Germinal center (tissue), 1 donor: ENCODE results near the gene NRL.

Experiments used
- DNase-seq: peaks from one replicate; pipeline ENCODE4 v3.0.0; 2012; ENCODE audit warnings: mixed read lengths, low spot score

NRL gene

GRCh38 chr14:24098927-24099813 is 15.6 kb downstream of the NRL start:
- DNase-seq: no peak

DNA sequence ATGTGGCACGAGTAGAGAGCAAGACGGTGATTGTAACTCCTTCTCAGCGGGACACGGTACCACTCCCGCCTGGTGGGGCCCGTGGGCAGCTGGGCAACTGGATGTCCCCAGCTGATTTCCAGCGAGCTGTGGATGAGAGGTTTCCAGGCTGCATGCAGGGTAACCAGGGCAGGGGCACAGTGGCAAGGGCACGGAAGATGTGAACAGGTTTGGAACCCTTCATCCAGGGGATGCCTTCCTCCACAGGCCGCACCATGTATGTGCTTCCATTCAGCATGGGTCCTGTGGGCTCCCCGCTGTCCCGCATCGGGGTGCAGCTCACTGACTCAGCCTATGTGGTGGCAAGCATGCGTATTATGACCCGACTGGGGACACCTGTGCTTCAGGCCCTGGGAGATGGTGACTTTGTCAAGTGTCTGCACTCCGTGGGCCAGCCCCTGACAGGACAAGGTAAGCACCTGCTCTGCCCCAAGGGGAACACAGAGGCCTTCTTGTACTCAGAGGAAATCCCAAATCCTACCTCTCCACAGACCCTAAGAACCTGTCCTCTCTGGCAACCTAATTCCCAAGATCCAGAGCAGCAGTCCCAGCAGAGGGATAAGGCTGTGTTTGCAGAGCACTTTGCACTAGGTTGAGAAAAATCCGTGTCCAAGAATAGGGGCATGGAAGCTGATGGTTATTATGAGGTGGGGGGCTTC is 16.4 kb downstream of the NRL start:
- no peak for DNase-seq

DNA sequence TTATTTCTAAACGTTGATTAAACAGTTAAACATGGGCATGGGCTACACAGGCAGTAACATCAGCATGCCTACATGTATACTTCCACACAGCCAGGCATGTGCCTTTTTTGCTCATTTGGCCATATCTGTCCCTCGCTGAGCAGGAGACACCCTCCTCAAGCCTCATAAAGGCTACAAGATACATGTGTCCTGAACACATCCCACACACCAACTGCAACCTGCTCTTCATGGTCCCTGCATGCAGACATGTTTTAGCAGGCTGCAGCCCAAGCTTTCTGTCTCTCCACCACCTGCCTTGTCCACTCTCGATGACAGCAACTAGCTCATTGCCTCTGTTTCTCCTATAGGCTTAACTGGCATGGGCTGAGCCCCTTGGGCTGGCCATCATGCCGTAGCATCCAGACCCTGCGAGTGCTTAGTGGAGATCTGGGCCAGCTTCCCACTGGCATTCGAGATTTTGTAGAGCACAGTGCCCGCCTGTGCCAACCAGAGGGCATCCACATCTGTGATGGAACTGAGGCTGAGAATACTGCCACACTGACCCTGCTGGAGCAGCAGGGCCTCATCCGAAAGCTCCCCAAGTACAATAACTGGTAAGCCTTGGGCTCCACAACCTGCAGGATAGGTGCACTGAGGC is 18.1 kb downstream of the NRL start:
- DNase-seq: no peak

- DNase-seq: peak; percentile 63
These were observed 19.3 kb downstream of the NRL start for GRCh38 chr14:24095271-24096068.

DNA sequence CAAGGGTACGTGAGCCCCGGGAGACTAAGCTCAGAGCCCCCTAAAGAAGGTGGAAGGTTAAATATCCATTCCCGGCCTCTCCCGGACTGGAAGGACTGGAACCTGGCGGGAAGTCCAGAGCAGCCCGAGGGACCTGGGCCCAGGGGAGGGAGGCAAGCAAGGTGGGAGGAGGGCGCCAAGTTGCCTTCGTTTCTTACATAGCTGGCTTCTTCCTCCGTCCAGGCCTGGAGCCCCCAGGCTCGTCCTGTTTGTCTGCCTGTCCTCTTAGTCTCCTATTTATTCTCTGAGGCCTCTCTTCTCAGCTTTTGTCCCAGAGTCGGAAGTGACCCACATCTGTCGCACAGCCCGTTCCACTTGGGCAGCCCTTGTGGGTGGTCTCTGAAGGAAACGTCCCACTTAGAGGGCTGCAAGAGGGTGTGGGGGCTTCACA is 19.9 kb downstream of the NRL start:
- no peak for DNase-seq

- DNase-seq: peak; percentile 86
These were observed 20.6 kb downstream of the NRL start, which contains the start of gene PCK2 for GRCh38 chr14:24093901-24094840. TSS of gene PCK2 (plus strand) at chr14:24094311. CDS start at chr14:24094406, 95 bp downstream.

- DNase-seq: no peak
These were observed 21.4 kb downstream of the NRL start for GRCh38 chr14:24093207-24093900.

- no peak for DNase-seq
These were observed 22.1 kb downstream of the NRL start for GRCh38 chr14:24092505-24093206.

DNA sequence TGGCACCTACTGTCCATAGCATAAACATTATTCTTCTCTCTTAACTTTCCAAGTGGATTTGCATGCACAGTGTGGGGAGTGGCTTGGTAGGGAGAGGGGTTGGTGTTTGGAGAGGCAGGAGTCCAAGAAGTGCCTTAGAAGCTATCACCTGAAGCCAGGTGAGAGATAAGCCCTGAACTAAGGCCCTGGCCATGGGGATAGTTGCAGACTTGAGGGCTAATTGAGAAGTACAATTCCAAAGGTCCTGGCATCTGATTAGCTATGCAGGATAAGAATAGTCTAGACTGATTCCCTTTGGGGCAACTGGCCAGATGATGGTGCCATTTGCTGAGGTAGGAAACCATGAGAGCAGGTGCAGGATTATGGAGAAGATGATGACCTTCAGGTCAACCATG is 22.6 kb downstream of the NRL start:
- no peak for DNase-seq

- no peak for DNase-seq
These were observed 24.9 kb downstream of the NRL start for GRCh38 chr14:24089890-24090289.

DNA sequence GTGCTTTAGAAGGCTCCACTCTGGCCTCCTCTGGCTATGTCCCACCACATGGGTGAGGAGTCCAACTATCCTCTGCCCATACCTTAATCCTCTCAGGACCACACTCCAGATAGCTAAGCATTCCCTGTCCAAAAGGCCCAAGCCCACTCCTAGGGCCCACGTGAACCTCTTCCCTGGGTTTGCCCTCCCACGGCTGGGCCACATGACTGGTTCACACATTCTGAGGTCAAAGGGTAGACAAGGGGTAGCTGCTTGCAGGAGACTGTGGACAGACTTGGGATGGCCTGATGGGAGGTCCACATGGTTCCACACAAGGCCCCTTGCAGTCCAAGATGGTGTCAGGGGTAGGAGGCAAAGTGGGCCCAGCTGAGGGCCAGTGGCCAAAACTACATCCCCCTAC is 26.7 kb downstream of the NRL start:
- DNase-seq: no peak

GRCh38 chr14:24087004-24087403 is 27.7 kb downstream of the NRL start:
- no peak for DNase-seq

- DNase-seq: no peak
These were observed 28.4 kb downstream of the NRL start for GRCh38 chr14:24086193-24086955.

- no peak for DNase-seq
These were observed 29.5 kb downstream of the NRL start for GRCh38 chr14:24085215-24085614.

- no peak for DNase-seq
These were observed 30.3 kb downstream of the NRL start for GRCh38 chr14:24084440-24084839.

DNA sequence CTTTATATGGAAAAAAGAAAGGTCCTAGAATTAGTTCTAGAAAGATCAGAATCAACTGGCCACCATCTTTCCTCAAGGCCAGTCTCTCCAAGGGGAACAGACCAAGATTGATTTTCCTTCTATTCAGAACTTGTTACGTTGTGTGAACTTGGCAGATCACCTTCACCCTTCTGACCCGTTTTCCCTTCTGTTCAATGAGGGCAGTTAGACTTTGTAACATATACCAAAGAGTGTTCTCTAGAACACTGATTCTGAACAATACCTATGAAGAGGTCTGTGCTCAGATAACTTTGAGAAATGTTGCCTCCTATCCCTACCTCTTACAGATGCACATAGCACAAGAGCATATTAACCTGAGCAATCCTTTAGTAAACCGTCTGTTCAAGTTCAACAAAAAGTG is 31.3 kb downstream of the NRL start:
- DNase-seq: no peak

GRCh38 chr14:24082411-24083080 is 32.2 kb downstream of the NRL start:
- no peak for DNase-seq

DNA sequence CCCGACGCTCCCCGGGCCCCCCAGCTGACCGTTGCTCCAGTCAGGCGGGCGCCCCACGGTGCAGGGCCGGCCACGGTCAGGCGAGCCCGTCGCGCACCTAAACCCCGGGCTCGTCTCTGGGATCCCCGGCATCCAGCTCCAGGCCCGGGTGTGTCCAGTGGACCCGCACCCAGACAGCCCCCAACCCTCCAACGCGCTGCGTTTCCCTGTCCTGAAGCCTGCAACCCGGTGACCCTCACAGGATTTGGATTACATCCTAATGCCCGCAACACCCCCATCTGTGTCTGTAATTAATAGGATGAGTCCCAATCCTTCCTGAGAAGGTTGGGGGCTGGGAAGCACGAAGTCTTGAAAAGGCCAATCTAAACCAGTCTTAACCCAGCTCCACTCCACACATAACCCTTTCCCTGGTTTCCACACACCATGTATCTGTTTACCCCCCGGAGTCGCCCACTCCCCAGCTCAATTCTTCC is 33.0 kb downstream of the NRL start:
- DNase-seq: no peak
